22Rv1 (cell line): ENCODE results near the gene ADGRB3.

ENCODE experiments used
- ZFX ChIP-seq: fragments of 450-650 bp; IDR thresholded peaks from 2 replicates; pipeline ENCODE4 v1.6.1; 2017; ENCODE audit warnings: antibody characterized with exemption, borderline replicate concordance
- TF ChIP-seq, protein P1 (sequence below): fragments of 450-650 bp; IDR thresholded peaks from 2 replicates; pipeline ENCODE4 v1.5.1; 2017; ENCODE audit warnings: mild to moderate bottlenecking

GRCh38 chr6:68988698-68989097, 353.6 kb downstream of the ADGRB3 start:
- TF ChIP-seq, protein P1, sequence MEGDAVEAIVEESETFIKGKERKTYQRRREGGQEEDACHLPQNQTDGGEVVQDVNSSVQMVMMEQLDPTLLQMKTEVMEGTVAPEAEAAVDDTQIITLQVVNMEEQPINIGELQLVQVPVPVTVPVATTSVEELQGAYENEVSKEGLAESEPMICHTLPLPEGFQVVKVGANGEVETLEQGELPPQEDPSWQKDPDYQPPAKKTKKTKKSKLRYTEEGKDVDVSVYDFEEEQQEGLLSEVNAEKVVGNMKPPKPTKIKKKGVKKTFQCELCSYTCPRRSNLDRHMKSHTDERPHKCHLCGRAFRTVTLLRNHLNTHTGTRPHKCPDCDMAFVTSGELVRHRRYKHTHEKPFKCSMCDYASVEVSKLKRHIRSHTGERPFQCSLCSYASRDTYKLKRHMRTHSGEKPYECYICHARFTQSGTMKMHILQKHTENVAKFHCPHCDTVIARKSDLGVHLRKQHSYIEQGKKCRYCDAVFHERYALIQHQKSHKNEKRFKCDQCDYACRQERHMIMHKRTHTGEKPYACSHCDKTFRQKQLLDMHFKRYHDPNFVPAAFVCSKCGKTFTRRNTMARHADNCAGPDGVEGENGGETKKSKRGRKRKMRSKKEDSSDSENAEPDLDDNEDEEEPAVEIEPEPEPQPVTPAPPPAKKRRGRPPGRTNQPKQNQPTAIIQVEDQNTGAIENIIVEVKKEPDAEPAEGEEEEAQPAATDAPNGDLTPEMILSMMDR, result no peak
- TF ChIP-seq ZFX, result no peak
